Stimulated activated CD4-positive, alpha-beta T cell treated with anti-CD3 and anti-CD28 coated beads, Interleukin-15, amount 100 ng/mL, for 1 hour (primary cell): ENCODE data around the gene TRMU.

Experiments used
- DNase-seq, 2 donors: peaks; one replicate each; pipeline ENCODE4 v3.0.0-alpha.2; 2020; ENCODE audit warnings: low read depth in 1 of 2, low spot score in 1 of 2

TRMU gene

GRCh38 chr22:46336119-46337078 lies 885 bp downstream of the TRMU start:
- no peak for DNase-seq

GRCh38 chr22:46337870-46338269 lies 2.4 kb downstream of the TRMU start:
- no peak for DNase-seq

DNA sequence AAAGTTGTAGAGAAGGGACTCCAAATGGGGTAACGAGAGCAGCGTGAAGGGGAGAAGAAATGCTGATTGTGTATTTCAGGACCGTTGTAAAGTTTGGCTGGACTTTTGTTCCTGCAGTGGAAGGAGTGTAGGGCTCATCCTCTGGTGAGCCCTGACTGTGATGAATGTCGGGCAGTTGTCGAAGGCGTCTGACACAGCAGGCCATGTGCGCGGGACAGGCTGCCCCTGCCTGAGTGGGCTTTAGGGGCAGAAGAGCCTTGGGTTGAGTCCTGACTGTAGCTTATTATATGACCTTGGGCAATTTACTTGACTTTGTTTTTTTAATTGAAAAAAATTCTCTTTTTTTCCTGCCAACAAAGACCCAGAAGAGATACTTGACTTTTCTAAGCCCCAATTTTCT lies 3.1 kb downstream of the TRMU start:
- no peak for DNase-seq

- DNase-seq = no peak
These were observed 4.4 kb downstream of the TRMU start for GRCh38 chr22:46339956-46340355.

DNA sequence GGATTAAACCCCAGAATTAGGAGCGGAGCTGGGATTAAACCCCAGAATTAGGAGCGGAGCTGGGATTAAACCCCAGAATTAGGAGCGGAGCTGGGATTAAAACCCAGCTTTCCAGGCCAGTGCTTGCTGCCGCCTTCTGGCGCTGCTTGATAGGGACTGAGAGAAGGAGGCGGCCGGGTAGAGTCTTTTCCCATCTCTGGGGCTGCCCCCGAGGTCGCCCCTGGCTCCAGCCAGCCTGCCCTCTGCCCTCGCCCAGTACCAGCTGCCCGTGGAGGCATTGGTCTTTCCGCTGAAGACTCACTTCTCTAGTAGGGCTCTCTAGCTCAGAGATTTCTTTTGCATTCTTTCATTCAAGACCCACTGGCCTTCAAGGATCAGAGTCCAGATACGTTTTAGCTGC lies 5.2 kb downstream of the TRMU start:
- DNase-seq = no peak

DNA sequence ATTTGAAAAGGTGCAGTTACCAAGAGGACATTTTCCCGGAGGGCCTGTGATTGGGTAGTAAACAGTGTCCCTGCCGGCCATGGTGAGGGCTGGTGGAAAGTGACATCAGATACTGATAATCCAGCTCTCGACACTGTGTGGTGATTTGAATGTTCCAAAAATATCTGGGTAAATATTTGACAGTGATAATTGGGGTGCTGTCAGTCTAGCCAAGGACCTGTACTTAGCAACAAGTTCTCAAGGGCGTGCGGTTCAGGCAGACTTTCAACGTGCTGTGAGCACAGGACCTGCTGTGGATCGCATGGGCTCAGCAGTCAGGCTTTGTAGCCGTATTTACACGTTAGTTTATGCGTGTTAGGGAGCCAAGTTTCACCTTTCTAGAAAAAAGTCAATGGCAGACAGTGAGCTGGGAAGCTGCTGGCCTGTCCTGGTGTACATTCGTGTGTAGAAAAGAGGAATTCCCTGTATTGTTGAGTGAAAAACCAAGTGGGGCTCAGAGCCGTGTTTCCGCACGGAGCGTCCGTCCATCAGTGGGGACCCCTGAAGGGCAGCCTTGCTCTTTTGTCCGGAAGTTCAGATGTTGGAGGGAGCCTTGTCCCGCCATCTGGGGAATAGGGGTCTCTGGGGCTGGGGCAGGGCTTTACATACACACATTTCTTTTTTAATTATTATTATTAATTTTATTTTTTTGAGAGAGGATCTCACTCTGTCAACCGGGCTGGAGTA lies 11.3 kb downstream of the TRMU start:
- DNase-seq = no peak

GRCh38 chr22:46347646-46348045 lies 12.1 kb downstream of the TRMU start:
- DNase-seq = no peak

GRCh38 chr22:46348099-46348695 lies 12.7 kb downstream of the TRMU start:
- no peak for DNase-seq

DNA sequence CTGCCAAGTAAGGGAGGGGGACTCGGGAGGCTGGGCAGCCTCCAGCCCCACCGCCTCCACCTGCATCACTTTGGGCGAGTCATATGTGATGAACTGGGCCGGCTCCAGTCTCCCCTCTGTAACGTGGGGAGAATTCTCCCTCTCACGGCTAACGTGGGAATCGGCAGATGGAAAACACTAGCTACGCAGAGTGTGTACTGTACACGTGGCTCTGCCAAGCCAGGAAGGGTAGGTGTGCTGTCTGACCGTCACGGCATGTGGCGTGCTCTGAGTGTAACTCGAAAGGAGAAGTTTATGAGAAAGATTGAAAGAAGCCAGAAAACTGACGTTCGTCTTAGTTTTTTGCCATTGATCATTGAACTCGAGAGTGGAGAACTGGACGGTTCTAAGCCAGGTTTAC lies 13.7 kb downstream of the TRMU start:
- no peak for DNase-seq

GRCh38 chr22:46349681-46350080 lies 14.2 kb downstream of the TRMU start:
- DNase-seq = no peak

DNA sequence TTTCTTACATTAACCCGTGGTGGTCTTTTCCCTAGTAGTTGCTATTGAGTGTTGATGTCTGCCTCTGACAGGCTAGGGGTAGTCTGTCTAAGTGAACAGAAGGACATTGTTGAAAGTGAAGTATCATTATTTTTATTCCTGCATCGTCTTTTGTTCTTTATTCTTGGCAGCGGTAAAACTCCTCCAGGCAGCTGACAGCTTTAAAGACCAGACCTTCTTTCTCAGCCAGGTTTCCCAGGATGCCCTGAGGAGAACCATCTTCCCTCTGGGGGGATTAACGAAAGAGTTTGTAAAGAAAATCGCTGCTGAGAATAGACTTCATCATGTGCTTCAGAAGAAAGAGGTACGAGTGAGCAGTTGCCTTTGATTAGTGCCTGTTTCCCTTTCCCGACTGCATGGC lies 14.6 kb downstream of the TRMU start:
- no peak for DNase-seq

DNA sequence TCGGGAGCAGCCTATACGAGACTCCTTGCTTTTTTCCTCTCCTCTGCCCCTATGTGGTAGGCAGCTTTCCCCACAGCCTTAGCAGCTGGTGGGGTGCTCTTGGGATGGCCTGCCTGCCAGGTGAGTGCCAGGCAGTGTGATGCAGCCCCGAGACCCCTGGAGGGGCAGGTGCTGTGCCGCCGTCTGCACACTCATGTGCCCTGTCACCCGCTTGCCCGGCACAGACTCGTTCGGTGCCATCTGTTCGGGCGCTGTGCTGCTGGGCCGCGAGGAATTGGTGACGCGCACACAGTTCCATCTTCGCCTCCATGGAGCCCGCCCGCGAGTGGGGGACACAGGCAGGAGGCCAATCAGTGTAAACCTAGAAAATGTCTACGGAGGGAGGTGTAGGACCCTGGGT lies 15.1 kb downstream of the TRMU start:
- DNase-seq = no peak

DNA sequence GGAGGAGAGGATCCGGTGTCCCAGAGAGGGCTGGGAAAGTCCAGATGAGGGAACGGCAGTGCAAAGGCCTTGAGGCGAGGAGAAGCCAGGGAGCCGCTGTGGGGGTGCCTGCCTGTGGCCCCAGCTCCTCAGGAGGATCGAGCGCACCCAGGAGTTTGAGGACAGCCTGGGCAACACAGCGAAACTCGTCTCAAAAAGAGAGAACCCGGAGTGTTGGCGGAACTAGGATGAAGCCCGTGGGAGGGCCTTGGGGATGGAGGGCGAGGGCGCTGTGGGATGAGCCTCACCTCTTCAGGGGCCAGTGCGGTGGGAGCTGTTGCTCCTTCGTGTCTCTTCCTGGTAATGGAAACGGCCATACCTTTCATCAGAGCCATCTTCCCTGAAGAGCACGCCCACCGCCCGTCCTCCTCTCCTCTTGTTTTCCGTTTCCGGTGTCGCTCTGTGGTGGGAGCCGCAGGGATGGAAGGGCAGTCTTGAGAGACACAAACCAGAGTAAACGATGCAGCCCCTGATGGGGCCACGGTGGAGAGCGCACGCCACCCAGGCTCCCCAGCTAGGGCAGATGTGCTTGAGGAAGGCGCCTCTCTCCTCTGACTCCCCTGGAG lies 15.7 kb downstream of the TRMU start:
- no peak for DNase-seq

DNA sequence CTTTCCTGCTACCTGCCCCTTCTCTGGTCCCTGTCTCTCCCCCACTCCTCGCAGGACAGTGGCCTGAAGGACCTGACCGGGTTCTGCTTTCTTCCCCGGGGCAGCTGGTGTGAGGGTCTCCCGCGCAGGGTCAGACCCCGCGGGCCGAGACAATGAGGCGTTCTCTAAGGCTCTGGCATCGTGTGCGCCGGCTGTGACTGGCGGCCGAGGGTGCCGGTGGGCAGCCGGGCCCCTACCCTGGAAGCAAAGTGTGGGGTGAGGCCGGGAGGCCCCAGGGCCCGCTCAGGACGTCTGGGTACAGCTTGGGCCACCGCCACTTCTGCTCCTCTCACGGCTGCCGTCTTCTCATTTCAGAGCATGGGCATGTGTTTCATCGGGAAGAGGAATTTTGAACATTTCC lies 16.3 kb downstream of the TRMU start:
- no peak for DNase-seq

GRCh38 chr22:46352276-46352675 lies 16.8 kb downstream of the TRMU start:
- no peak for DNase-seq

DNA sequence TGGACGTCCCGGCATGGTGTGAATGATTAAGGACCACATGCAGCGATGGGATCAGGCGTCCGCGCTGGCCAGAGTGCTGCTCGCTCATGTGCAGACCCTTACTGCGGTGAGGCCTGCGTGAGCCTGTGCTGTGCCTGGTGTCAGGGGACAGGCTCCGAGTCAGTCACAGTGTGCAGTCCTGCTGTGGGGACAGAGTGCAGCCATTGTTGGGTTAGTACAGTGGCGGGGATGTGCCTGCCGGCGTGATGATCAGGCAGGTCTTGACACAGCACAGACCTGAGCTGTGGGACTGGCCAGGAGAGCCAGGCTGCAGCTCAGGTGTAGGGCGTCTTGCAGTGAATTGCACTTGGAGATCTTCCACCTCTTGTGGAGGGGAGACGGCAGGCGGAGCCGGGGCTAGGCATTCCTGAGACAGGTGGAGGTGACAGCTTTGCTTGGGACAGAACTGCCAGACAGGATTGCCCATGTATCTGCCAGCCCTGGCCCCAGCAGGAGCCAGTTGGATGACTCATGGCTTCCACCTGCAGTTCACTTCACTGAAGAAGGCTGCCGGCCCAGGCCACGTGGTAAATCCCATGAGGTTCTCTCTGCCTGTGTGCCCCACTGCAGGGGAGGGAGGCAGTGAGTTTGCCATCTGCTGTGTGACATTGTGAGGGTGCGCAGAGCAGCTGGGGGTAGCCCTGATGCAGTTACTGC lies 17.3 kb downstream of the TRMU start:
- DNase-seq = no peak

DNA sequence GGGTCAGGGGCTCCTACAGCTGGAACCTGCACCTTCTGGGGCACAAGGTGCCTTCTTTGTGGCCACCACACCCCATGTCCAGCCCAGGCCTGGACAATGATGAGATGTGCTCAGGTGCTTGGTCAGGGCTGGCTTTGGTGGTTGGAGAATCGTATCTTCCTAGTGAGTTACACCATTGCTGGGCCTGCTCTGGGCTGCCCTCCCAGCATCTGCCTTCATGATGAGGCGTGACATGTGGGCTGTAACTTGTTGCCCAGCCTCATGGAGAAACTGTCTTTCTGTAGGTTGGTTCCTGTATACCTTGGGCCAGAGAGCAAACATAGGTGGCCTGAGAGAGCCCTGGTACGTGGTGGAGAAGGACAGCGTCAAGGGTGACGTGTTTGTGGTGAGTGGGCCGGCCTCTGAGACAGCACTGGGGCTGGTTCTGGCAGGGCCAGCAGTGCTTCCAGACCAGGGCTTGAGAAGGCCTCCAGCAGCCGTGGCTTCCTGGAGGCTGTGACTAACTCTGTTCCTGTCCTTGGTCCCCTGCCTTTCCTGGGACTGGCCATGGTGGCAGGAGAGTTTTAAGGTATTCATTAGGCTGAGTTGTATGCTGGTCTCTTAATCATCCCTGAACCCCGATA lies 18.1 kb downstream of the TRMU start:
- no peak for DNase-seq

- DNase-seq = no peak
These were observed 18.9 kb downstream of the TRMU start for GRCh38 chr22:46354176-46354992.

DNA sequence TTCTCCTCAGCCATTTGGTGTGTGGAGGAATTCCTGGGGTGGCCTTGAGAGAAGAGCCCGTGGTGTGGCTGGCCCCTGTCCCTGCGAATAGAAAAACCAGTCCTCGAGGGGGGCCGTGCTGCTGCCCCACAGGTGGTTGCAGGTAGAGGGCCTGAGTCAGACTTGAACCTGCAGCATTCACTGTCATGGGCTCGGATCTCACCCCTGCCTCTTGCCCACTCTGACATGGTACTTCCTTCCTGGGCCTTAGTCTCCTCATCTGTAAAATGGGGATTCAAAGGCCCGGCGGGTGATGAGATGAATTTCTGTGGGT lies 19.4 kb downstream of the TRMU start:
- no peak for DNase-seq
